ENCODE results near the gene CDC23.

DNA sequence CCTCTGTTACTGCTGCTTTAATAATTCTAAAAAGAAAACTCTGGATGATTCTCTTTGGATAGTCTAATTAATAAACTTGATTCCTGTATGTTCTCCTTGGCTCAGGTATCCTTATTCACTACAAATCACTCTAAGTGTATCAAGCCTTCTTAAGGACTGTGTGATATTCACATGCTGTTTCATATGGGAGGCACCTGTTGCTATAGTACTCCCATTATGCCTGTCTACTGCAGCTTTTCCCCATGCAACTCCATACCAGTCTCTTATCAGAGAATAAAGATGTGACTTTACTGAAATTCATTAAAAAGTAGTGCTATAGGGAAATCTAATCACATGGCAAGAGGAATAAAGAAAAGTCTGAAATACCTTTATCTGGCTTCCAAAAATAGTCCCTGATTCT, 49.4 kb downstream of the CDC23 start:
- TF ChIP-seq, protein P1, sequence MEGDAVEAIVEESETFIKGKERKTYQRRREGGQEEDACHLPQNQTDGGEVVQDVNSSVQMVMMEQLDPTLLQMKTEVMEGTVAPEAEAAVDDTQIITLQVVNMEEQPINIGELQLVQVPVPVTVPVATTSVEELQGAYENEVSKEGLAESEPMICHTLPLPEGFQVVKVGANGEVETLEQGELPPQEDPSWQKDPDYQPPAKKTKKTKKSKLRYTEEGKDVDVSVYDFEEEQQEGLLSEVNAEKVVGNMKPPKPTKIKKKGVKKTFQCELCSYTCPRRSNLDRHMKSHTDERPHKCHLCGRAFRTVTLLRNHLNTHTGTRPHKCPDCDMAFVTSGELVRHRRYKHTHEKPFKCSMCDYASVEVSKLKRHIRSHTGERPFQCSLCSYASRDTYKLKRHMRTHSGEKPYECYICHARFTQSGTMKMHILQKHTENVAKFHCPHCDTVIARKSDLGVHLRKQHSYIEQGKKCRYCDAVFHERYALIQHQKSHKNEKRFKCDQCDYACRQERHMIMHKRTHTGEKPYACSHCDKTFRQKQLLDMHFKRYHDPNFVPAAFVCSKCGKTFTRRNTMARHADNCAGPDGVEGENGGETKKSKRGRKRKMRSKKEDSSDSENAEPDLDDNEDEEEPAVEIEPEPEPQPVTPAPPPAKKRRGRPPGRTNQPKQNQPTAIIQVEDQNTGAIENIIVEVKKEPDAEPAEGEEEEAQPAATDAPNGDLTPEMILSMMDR (IDR thresholded peaks at IDR 0.05; ENCODE audit: low read depth, low read length, poor library complexity, severe bottlenecking): no peak
- no peak for TF ChIP-seq EZH2phosphoT487 (IDR thresholded peaks at IDR 0.05; ENCODE audit: borderline replicate concordance, low read length)

Data from DOHH2 (cell line).